Kidney epithelial cell (primary cell): ENCODE results near the gene GRID1. TPM values are rescaled to one million over a fixed set of nuclear protein-coding genes. Genes with fewer than 3 reads are reported as not detected.

Experiments
- DNase-seq: peaks from one replicate; pipeline ENCODE4 v3.0.0-alpha.2; 2010; ENCODE audit warnings: low read depth
- H3K27me3 ChIP-seq: 2 replicates; pipeline ENCODE4 v1.6.0; 2011; ENCODE audit warnings: low read length; ENCODE audit not compliant: control insufficient read depth, insufficient read depth
- H3K36me3 ChIP-seq: 2 replicates; pipeline ENCODE4 v1.5.1; 2011; ENCODE audit warnings: low read length; ENCODE audit not compliant: control insufficient read depth, insufficient read depth
- H3K4me3 ChIP-seq: 2 replicates; pipeline ENCODE4 v1.5.1; 2011; ENCODE audit warnings: low read depth, mild to moderate bottlenecking, control low read depth, low read length
- CTCF ChIP-seq: IDR thresholded peaks from 2 replicates; pipeline ENCODE4 v1.5.1; 2011; ENCODE audit warnings: mild to moderate bottlenecking, moderate library complexity, low read length, control low read depth, inconsistent platforms; ENCODE audit not compliant: insufficient read depth, poor library complexity, severe bottlenecking
- total RNA-seq: library from RNA; depleted of rRNA; stranded (reverse); fragments of >200 nt; gene quantifications from 2 replicates; pipeline ENCODE4 v1.2.3, GENCODE V29; 2015

The GRID1 gene
- total RNA-seq, 1 donor from 2014 or later, result 0.33 TPM

GRCh38 chr10:86261941-86262687 lies 104.5 kb downstream of the GRID1 start:
- peaks cover 28% of the 10 kb centered on the region for H3K27me3 ChIP-seq
- TF ChIP-seq CTCF, result peak; percentile 12
- H3K4me3 ChIP-seq, result no peak overlapping the region
- no peak for DNase-seq
- H3K36me3 ChIP-seq, result no peaks in the 10 kb centered on the region

- Histone ChIP-seq H3K4me3 (no peak overlapping the region), H3K27me3 (peaks cover 28% of the 10 kb centered on the region), H3K36me3 (no peaks in the 10 kb centered on the region)
- DNase-seq, result no peak
- TF ChIP-seq CTCF, result no peak
Measured at GRCh38 chr10:86261470-86261869, 105.1 kb downstream of the GRID1 start.

GRCh38 chr10:86260564-86260963 lies 106.0 kb downstream of the GRID1 start:
- Histone ChIP-seq H3K36me3 (no peaks in the 10 kb centered on the region), H3K4me3 (no peak overlapping the region), H3K27me3 (peaks cover 28% of the 10 kb centered on the region)
- no peak for TF ChIP-seq CTCF
- DNase-seq, result no peak

DNA sequence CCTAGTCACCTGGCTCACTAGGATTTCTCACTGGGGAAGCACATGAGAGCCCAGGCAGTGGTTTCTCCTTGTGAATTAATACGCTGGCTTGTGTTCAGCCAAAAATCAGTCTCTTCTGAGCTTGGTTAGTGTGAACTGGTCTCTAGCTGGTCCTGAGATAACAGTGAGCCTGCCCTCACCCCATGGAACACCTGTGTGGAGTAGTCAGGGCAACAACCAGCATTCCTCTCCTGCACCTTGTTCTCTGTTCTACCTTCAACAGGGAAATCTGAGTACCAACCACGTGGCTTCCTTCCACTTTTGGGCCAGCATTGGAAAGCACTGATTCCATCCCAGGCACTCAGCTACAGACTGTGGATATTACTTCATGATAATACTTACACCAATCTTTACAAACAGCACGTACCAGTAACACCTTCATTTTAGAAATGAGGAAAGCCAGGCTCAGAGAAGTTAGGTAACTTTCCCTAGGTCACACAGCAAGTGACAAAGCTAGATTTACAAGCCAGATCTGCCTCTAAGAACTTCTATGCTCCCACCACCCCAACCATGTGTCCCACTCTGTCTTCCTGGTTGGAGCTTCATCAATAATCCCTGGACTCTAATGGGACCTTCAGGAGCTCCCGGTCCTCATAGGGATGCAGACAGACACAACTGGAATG lies 106.6 kb downstream of the GRID1 start:
- DNase-seq, result no peak
- H3K36me3 ChIP-seq, result no peaks in the 10 kb centered on the region
- H3K4me3 ChIP-seq, result no peak overlapping the region
- no peak for TF ChIP-seq CTCF
- peaks cover 28% of the 10 kb centered on the region for H3K27me3 ChIP-seq

GRCh38 chr10:86258941-86259340 lies 107.7 kb downstream of the GRID1 start:
- Histone ChIP-seq H3K36me3 (no peaks in the 10 kb centered on the region), H3K4me3 (no peak overlapping the region), H3K27me3 (peaks cover 19% of the 10 kb centered on the region)
- DNase-seq, result no peak
- TF ChIP-seq CTCF, result no peak
